ENCODE results near the gene FAAH. TPM values are rescaled to one million over a fixed set of nuclear protein-coding genes. Genes with fewer than 3 reads are reported as not detected.
A peak's percentile ranks its signal among the peaks of the same experiment; 100 is the strongest.

FAAH gene
- total RNA-seq, 1 donor from 2014 or later = 32.4 TPM

GRCh38 chr1:46410156-46411009 is 16.3 kb downstream of the FAAH start:
- no peak overlapping the region for H3K27ac ChIP-seq
- intact Hi-C loops (cut with DNase I) = no loop called here
- H3K27me3 ChIP-seq (ENCODE audit: low read depth) = no peaks in the 10 kb centered on the region
- ATAC-seq (no peak), DNase-seq (peak; percentile 36)
- no peaks in the 10 kb centered on the region for H3K9me3 ChIP-seq
- TF ChIP-seq, protein P1, sequence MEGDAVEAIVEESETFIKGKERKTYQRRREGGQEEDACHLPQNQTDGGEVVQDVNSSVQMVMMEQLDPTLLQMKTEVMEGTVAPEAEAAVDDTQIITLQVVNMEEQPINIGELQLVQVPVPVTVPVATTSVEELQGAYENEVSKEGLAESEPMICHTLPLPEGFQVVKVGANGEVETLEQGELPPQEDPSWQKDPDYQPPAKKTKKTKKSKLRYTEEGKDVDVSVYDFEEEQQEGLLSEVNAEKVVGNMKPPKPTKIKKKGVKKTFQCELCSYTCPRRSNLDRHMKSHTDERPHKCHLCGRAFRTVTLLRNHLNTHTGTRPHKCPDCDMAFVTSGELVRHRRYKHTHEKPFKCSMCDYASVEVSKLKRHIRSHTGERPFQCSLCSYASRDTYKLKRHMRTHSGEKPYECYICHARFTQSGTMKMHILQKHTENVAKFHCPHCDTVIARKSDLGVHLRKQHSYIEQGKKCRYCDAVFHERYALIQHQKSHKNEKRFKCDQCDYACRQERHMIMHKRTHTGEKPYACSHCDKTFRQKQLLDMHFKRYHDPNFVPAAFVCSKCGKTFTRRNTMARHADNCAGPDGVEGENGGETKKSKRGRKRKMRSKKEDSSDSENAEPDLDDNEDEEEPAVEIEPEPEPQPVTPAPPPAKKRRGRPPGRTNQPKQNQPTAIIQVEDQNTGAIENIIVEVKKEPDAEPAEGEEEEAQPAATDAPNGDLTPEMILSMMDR (IDR thresholded peaks at IDR 0.05) = no peak
- no peak overlapping the region for H3K4me3 ChIP-seq
- peaks cover 35% of the 10 kb centered on the region for H3K36me3 ChIP-seq
- peaks cover 5% of the 10 kb centered on the region for H3K4me1 ChIP-seq

DNA sequence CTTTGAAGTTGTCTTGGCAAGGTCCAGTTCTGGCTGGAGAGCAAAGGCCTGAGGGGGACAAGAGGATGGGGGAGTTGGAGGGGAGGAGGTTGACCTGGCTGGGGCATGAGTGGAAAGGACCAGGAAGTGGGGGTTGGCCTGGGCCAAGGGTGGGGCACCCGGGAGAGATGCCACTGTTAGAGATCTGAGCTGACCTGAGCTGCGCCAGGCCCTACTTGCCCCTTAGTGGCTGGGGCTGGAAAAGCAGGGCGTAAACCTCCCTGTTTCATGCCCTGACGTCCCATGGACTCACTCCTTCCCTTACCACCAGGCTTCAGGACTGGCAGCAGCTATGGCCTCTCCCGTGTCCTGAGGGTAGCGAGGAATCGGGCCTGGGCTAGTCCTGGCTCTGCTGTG is 16.9 kb downstream of the FAAH start:
- Histone ChIP-seq H3K36me3 (peaks cover 32% of the 10 kb centered on the region), H3K9me3 (no peaks in the 10 kb centered on the region), H3K4me3 (no peak overlapping the region), H3K4me1 (peaks cover 3% of the 10 kb centered on the region), H3K27me3 (ENCODE audit: low read depth) (no peaks in the 10 kb centered on the region), H3K27ac (no peak overlapping the region)
- ATAC-seq (no peak), DNase-seq (peak; percentile 28)
- intact Hi-C loops (cut with DNase I) = no loop called here
- TF ChIP-seq, protein P1 (IDR thresholded peaks at IDR 0.05) = no peak

DNA sequence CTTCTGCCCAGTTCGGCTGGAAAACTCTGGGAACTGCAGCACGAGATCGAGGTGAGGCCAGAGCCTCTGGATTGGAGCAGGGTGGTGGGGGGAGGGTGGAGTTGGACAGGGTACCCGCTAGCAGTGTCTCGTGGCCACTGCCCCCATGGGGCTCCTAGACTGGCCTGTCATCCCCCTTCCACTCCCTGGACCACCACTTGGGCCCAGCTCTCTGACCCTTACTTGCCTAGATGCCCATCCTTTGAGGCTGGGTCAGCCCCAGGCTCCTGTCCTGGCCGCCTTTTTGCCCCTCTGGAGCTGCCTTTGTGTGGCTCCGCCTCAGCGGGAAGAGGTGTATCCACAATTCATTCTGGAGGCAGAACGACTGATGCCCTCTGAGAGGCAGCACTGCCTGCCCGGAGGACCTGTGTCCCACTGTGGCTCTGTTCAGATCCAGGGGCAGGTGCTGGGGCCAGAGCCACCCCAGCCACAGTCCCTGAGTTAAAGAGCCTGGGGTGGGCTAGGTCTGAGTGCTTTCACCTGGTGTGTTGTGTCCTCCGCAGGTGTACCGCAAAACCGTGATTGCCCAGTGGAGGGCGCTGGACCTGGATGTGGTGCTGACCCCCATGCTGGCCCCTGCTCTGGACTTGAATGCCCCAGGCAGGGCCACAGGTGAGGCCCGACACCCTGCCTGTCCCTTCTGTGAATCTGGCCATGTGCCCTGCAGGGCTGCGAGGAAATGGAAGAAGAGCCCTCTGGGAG is 17.7 kb downstream of the FAAH start:
- Histone ChIP-seq H3K4me3 (no peak overlapping the region), H3K4me1 (no peaks in the 10 kb centered on the region), H3K9me3 (no peaks in the 10 kb centered on the region), H3K27me3 (ENCODE audit: low read depth) (no peaks in the 10 kb centered on the region), H3K36me3 (peaks cover 32% of the 10 kb centered on the region), H3K27ac (no peak overlapping the region)
- intact Hi-C loops (cut with DNase I) = no loop called here
- ATAC-seq (peak in 1 of 2 donors; percentile 8), DNase-seq (no peak)
- TF ChIP-seq, protein P1 (IDR thresholded peaks at IDR 0.05) = peak; percentile 25

DNA sequence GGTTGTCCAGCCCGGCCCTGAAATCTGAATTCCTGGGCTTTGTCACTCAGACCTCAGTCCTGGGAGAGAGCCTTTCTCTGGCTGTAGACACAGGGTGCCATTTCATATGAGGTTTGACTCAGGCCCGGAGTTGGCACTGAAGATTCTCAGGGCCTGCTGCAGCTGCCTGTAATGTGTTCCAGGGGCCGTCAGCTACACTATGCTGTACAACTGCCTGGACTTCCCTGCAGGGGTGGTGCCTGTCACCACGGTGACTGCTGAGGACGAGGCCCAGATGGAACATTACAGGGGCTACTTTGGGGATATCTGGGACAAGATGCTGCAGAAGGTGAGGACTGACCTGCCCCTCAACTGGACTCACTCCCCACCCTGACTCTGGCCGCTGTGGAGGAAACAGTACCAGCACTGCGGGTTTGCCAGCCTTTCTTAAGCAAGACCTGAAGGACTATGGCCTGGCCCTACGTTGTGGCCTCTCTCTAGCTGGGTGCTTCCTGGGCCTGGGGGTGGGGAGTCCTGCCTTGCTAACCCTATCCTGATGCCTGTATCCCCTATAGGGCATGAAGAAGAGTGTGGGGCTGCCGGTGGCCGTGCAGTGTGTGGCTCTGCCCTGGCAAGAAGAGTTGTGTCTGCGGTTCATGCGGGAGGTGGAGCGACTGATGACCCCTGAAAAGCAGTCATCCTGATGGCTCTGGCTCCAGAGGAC is 18.9 kb downstream of the FAAH start:
- Histone ChIP-seq H3K4me1 (no peaks in the 10 kb centered on the region), H3K27me3 (ENCODE audit: low read depth) (no peaks in the 10 kb centered on the region), H3K4me3 (no peak overlapping the region), H3K36me3 (peaks cover 29% of the 10 kb centered on the region), H3K27ac (no peak overlapping the region), H3K9me3 (no peaks in the 10 kb centered on the region)
- intact Hi-C loops (cut with DNase I) = no loop called here
- DNase-seq = peak; percentile 36
- TF ChIP-seq, protein P1 (IDR thresholded peaks at IDR 0.05) = no peak
- no peak for ATAC-seq

GRCh38 chr1:46413596-46413985 is 19.5 kb downstream of the FAAH start:
- no peak overlapping the region for H3K4me3 ChIP-seq
- no peaks in the 10 kb centered on the region for H3K4me1 ChIP-seq
- H3K9me3 ChIP-seq = no peaks in the 10 kb centered on the region
- H3K27ac ChIP-seq = no peak overlapping the region
- ATAC-seq (peak; percentile 15 to 36), DNase-seq (peak; percentile 36)
- H3K27me3 ChIP-seq (ENCODE audit: low read depth) = no peaks in the 10 kb centered on the region
- intact Hi-C loops (cut with DNase I) = no loop called here
- H3K36me3 ChIP-seq = peaks cover 24% of the 10 kb centered on the region
- TF ChIP-seq, protein P1 (IDR thresholded peaks at IDR 0.05) = no peak

Data from lower lobe of right lung (tissue), 2 donors.